ENCODE data around the gene ADAM20.
"Not testable (repeated sequence)": the region's sequence is repeated elsewhere in the genome, so short reads cannot be mapped to it uniquely, and the experiment has no call there.

ADAM20 gene

GRCh38 chr14:70534904-70535303 is at the start of gene ADAM20:
Gene ADAM20, minus strand, starts transcription at chr14:70535004. Its CDS starts 10,247 bp downstream, at chr14:70524757.
- no peak for DNase-seq (ENCODE audit: low read depth)

DNA sequence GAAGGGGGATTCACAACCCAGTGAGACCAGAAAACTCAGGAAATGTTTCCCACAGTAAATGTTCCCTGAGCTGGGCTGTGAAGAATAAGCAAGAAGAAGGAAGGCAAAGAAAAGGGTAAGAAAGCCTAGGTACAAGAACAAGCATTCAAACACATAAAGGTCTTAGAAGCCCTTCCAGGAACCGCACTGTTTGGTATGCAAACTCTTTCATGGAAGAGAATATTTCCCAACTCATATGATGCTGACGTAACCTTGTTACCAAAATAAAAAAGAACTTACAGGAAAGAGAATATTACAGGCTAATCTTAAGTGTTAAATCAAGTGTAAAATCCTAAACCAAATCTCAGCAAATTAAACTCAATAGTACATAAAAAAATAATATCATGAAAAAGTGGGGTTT is 42.1 kb upstream of the ADAM20 start:
- DNase-seq (ENCODE audit: low read depth), result no peak

- DNase-seq (ENCODE audit: low read depth), result no peak
Observed at GRCh38 chr14:70573050-70573449, 38.2 kb upstream of the ADAM20 start.

DNA sequence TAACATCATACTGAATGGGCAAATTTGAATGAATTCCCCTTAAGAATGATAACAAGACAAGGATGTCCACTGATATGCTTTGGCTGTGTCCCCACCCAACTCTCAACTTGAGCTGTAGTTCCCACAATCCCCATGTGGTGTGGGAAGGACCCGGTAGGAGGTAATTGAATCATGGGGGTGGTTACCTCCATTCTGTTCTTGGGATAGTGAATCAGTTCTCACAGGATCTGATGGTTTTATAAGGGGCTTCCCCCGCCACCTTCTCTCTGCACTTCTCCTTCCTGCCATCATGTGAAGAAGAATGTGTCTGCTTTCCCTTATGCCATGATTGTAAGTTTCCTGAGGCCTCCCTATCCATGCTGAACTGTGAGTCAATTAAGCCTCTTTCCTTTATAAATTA is 36.3 kb upstream of the ADAM20 start:
- no peak for DNase-seq (ENCODE audit: low read depth)

DNA sequence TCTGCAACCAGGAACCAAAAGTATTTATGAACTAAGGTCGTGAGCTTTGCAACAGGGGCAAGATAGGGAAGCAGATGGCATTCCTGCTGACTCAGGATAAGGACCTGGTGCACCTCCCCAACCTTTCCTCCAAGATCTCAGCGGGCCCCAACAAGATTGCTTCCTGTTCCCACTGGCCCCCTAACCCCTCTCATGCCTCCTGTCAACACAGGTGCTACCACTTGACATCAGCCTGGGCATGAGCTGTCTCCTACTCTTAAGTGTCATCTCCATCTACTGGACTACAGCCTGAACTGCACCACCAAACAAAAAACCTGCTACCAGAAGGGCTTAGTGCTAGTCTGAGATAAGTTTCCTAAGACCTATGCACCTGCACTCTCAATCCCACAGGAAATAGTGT is 33.0 kb upstream of the ADAM20 start:
- peak; percentile 7 for DNase-seq (ENCODE audit: low read depth)

DNA sequence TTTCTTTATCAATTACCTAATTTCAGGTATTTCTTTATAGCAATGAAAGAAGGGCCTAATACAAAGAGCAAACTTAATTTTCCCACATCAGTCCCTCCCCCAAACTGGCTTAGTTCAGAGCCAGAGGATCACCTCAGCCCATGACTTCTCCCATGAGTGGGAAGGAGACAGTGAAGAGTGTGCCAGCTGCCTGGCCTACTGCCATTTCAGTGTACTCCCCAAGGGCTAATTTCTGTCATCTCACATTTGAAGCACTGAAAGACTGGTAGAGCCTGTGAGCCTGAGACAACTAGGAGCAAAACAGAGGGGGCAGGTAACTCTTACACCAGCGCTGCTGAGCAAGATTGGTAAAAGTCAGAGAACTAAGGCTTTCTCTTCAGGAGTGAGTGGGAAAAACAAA is 29.1 kb upstream of the ADAM20 start:
- no peak for DNase-seq (ENCODE audit: low read depth)

GRCh38 chr14:70563417-70563816 is 28.6 kb upstream of the ADAM20 start:
- no peak for DNase-seq (ENCODE audit: low read depth)

- no peak for DNase-seq (ENCODE audit: low read depth)
Observed at GRCh38 chr14:70558356-70558755, 23.6 kb upstream of the ADAM20 start.

GRCh38 chr14:70555890-70556289 is 21.1 kb upstream of the ADAM20 start:
- peak; percentile 2 for DNase-seq (ENCODE audit: low read depth)

GRCh38 chr14:70538087-70538486 is 3.3 kb upstream of the ADAM20 start:
- no peak for DNase-seq (ENCODE audit: low read depth)

DNA sequence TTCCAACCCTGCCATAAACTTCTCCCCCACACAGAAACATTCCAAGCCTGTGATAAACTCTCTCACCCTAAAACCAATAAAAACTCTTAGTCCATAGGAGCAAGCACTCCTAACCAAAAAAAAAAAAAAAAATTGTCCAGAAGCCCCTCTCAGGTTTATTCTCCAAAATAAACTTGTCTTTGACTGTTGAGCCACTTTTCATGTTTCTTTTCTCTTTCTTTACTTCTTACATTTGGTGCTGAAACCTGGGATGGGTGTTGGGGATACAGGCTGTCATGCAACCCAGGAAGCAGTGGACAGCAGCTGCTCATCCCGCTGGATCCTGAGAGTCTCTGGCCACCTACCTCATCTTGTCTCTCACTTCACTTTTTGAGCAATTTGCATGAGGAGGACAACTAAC is 2.0 kb upstream of the ADAM20 start:
- DNase-seq (ENCODE audit: low read depth), result no peak

- DNase-seq (ENCODE audit: low read depth), result no peak
Observed at GRCh38 chr14:70530417-70530816, 4.4 kb downstream of the ADAM20 start.

GRCh38 chr14:70527501-70528105 is 7.2 kb downstream of the ADAM20 start:
- DNase-seq (ENCODE audit: low read depth), result no peak

DNA sequence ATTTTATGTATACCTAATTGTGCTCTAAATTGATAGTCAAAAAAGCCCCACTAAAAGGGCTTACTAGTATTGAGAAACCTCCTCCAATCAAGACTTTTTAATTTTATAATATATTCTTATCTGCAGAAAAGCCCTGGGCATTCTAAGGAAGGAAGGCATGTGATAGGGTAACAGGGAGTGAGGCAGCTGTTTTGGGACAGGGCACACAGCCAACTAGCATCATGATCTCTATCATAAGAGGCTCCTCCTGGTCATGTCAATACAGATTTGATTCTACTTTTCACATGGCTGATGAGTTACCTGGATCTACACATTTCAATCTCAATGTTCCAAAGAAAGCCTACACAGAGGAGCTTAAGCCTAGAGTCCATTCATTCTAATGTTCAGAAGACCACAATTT is 9.1 kb downstream of the ADAM20 start:
- no peak for DNase-seq (ENCODE audit: low read depth)

GRCh38 chr14:70515811-70516210 is 19.0 kb downstream of the ADAM20 start:
- no peak for DNase-seq (ENCODE audit: low read depth)

GRCh38 chr14:70514168-70515069 is 20.4 kb downstream of the ADAM20 start:
- DNase-seq (ENCODE audit: low read depth), result no peak

DNA sequence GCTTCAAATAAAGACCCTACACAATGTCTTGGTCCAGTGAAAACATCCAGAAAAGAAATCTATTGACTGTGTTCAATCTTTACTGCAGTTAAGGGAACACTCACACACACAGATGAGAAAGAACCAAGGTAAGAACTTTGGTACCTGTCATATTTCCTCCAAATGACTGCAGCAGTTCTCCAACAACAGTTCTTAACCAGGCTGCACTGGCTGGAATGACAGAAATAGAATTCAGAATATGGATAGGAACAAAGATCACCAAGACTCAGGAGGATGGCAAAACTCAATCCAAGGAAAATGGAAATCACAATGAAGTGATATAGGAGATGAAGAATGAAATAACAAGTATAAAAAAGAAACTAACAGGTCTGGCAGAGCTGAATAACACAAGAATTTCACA is 36.6 kb downstream of the ADAM20 start:
- DNase-seq (ENCODE audit: low read depth), result no peak

DNA sequence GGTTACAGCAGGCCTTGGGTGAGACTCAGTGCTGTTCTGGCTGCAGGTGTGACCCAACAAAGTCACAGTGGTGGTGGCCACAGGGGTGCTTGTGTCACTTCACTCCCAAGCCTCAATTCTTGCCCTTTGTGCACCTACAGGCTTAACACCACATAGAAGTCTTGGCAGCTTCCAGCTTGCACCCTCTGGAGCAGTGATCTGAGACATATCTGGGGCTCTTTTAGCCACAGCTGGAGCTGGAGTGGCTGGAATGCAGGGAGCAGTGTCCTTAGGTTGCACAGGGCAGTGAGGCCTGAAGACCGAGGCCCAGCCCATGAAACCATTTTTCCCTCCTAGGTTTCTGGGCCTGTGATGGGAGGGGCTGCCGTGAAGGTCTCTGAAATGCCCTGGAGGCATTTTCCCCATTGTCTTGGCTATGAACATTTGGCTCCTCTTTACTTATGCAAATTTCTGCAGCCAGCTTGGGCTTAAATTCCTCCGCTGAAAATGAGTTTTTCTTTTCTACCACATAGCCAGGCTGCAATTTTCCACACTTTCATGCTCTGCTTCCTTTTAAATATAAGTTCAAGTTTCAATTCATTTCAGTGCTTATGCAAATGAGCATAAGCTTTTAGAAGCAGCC is 45.1 kb downstream of the ADAM20 start:
- DNase-seq (ENCODE audit: low read depth), result no peak

- DNase-seq (ENCODE audit: low read depth), result not testable (repeated sequence)
Observed at GRCh38 chr14:70477356-70478105, 57.3 kb downstream of the ADAM20 start.

GRCh38 chr14:70475459-70475858 is 59.3 kb downstream of the ADAM20 start:
- not testable (repeated sequence) for DNase-seq (ENCODE audit: low read depth)

- DNase-seq (ENCODE audit: low read depth), result no peak
Observed at GRCh38 chr14:70473825-70474224, 61.0 kb downstream of the ADAM20 start.

Data from fibroblast of gingiva (primary cell).